GM12872 (cell line): ENCODE measurements around the gene GON7.

Experiments used
- TF ChIP-seq, protein P1 (sequence below): IDR thresholded peaks from 3 replicates; pipeline ENCODE4 v1.5.1; 2011; ENCODE audit warnings: low read depth, mild to moderate bottlenecking, low read length, moderate library complexity; ENCODE audit not compliant: insufficient read depth

The GON7 gene

DNA sequence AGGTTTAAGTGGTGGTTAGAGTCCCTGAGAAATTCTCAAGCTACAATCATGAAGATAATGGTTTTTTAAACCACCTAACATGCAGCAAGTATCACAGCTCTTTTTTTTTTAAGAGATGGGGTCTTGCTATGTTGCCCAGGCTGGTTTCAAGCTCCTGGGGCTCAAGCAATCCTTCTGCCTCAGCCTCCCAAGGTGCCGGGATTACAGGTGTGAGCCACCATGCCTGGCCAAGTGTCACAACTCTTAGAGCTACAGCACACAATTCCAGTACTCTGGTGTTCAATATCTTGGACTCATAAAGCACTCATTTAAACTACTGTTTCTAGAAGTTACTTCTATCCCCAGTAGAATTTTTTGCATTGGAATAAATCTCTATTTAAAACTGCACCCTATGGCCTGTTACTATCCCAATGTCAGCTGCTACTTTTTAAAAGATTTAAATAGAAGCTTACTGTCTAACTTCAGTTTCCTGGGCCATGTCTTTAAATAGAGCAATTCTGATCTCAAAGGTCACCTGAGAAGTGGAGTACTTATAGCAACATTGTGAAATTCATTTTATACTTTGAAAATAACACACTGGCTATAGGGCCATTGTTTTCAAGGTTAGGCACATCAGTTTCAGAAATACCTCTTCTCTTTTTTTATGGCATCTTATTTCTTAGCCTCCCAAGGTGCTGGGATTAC is 11.4 kb downstream of the GON7 start:
- TF ChIP-seq, protein P1, sequence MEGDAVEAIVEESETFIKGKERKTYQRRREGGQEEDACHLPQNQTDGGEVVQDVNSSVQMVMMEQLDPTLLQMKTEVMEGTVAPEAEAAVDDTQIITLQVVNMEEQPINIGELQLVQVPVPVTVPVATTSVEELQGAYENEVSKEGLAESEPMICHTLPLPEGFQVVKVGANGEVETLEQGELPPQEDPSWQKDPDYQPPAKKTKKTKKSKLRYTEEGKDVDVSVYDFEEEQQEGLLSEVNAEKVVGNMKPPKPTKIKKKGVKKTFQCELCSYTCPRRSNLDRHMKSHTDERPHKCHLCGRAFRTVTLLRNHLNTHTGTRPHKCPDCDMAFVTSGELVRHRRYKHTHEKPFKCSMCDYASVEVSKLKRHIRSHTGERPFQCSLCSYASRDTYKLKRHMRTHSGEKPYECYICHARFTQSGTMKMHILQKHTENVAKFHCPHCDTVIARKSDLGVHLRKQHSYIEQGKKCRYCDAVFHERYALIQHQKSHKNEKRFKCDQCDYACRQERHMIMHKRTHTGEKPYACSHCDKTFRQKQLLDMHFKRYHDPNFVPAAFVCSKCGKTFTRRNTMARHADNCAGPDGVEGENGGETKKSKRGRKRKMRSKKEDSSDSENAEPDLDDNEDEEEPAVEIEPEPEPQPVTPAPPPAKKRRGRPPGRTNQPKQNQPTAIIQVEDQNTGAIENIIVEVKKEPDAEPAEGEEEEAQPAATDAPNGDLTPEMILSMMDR: no peak

DNA sequence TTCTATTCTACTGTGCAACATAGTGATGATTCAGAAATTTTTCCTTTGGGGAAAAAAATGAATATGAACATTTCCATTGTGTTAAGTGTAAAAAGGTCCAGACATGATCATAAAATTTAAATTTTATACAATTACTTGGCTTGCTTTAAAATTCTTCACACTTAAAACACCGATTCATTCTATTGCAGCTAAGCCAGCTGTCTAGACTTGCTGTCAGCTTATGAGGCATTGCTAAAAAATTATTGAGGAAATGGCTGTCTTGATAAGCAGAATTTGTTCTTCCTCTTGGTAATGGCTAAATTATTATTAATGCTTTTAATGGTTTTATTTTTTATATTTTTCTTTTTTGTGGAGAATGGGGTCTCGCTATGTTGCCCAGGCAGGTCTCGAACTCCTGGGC is 19.9 kb downstream of the GON7 start:
- TF ChIP-seq, protein P1: no peak

DNA sequence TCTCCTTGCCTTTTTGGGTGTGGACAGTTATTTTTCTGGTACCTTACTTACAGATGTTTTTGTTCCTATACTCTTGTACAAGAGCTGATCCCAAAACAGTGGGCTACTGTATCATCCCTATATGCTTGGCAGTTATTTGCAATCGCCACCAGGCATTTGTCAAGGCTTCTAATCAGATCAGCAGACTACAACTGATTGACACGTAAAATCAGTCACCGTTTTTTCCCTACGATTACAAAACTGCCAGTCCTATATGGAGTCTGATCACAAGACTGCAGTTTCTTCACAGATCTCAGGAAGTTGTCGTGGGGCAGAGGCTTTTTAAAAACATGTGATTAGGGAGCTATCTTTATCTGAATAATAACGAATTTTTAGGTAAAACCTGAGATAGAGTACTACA is 20.4 kb downstream of the GON7 start:
- TF ChIP-seq, protein P1: no peak

DNA sequence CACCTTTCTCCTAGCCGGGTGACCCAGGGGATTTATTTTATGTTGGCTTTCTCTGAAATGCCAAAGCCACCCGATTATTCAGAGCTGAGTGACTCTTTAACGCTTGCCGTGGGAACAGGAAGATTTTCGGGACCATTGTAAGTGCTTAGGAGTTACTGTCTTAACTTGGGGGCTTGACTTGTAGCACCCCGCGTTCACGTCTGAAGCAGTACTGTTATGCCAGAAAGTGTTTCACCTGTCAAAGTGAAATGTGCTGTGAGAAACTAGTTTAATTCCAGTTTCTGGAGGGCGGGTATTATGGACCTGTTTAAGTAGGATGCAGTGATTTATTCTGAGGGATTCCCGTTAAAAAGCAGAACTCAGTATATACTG is 21.5 kb downstream of the GON7 start:
- TF ChIP-seq, protein P1: no peak

DNA sequence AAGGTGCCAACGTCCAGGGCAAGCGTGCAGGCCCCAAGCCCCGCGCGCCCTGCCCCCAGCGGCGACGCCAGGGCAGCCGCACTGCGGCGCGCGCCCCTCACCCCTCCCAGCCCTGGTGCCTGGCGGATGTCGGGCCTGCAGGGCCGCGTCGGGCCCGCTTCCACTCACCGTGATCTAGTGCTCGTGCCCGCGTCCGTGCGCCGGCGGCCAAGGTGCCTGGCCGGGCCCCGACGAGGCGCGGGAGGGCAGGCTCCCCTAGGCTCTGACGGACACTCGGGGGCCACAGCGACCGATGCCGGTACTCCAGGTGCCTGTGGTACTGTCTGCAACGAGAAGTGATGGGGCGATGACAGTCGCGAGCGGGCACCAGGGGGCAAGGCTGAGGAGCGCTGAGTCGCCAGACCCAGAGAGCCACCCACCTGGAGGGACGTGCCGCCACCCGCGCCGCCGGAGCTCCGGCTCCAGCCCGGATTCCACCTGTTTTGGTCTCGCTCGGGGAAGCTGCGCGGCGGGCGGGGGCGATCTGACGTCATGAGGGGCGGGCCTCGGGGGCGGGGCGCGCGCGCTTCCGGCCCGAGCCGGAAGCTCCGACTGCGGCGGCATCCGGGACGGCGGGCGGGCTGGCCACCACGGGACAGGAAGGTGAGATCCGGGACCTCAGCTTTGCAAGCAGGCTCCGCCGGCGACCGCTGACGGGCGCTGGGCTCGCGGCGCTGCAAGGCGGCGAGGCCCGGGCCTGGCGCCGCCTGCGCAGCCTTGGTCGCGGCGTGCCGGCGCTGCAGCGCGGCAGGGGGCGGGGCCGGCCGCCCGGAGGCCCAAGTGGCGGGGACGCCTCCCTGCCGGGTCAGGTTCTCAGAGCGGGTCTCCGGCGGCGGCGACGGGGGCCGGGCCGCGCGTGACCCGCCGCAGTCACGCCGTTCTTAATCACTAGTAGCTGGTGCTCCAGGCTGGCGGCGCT is 22.2 kb downstream of the GON7 start, which contains the start of the genes LYSET and MOAP1:
Gene LYSET (plus strand): TSS at position 927 of the 958 bp plus-strand sequence. CDS start 89 bp downstream, outside the sequence.
Gene MOAP1 (minus strand): TSS at position 507 of the 958 bp plus-strand sequence. CDS start 655 bp downstream, outside the sequence.
- TF ChIP-seq, protein P1: peak; percentile 30; the same call in 1 of the 3 replicates

DNA sequence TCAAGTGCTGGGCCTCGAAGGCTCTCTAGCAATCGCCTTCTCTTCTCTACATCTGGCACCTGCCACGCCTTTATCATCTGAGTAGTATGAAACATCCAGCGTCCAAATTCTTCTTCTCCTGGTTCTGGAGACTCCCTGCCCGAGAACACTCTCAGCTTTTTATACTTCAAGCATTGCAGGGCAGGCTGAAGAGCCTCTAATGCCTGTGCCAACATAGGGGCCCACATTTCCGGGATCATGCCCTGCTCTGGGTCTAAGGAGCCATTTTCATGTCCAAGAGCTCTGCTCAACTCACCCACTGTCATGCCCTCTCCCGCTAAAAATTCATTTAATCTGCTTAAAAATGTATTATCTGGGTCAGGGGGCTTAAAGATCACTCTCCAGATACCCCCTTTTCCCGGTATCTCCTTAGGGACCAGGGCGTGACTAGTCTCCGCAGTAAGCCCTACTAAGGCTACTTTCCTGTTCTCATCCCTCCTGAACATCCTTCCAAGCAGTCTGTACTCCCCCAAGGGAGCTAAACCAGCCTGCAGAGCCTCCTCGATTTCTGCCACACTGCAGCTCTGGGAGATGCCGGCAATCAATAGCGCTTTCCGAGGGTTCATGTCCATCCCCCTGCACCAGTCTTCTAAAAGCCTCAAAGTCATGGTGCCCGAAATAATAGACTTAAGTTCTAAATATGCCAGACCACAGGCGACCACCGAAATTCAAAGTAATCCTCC is 23.1 kb downstream of the GON7 start:
- TF ChIP-seq, protein P1: no peak

DNA sequence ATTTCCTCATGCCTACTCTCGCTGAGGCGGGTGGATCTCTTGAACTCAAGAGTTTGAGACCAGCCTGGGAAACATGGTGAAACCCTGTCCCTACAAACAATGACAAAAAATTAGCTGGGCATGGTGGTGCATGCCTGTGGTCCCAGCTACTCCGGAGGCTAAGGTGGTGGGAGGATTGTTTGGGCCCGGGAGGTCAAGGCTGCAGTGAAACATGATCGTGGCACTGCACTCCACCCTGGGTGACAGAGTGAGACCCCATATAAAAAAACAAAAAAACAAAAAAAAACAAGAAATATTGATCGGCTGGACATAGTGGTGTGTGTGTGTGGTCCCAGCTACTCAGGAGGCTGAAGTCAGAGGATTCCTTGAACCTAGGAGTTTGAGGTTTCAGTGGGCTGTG is 31.4 kb downstream of the GON7 start:
- TF ChIP-seq, protein P1: no peak
